Measurements from ENCODE around the gene GPRC5D.

GPRC5D gene

GRCh38 chr12:12907552-12907951 is 44.4 kb downstream of the GPRC5D start:
- DNase-seq (ENCODE audit: low read depth): no peak

DNA sequence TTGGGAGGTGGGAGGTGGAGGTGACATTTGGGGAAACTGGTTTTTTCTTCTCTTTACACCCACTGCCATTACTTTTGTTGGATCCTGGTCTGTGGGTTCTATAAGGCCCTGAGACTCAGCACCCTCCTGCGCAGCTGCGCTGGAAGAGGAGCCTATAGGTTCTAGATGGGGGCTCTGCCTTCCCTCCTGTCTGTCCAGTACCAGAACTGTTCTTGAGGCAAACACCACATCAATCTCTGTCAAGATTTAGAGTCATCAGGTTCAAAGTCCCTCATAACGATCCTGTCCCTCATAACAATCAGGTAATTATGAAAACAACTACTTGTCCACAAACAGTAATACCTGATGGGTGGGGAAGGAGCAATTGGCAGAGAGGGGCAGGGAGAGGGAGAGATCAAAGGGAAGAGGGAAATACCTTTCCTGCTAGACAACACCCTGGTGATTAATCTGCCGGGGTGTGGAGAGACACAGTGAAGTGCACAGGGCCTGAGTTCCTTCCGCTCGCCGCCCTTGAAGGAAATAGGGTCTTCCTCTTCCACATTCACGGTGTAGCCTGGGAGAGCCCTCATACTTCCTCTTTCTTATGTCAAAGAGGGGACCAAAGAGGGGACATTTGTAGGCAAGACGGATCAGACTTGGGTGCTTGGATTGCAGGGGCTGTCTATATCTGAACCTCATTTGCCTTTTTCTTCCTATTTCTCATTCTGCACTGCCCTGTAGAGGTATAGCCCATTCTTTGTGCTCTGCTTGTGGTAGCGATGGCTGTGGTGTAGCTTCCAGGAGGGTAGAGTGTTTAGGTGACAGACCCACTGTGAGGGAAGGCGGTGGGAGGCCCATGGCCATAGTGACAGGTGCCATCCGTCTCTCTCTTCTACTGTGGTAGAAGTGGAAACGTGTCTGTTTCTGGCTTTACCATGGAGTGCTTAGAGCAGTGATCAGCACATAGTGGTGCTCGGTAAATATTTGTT is 48.0 kb downstream of the GPRC5D start:
- DNase-seq (ENCODE audit: low read depth): no peak

- DNase-seq (ENCODE audit: low read depth): no peak
These were observed 49.9 kb downstream of the GPRC5D start for GRCh38 chr12:12902036-12902435.

- no peak for DNase-seq (ENCODE audit: low read depth)
These were observed 50.7 kb downstream of the GPRC5D start for GRCh38 chr12:12901158-12901791.

- DNase-seq (ENCODE audit: low read depth): no peak
These were observed 51.2 kb downstream of the GPRC5D start for GRCh38 chr12:12900786-12901157.

- no peak for DNase-seq (ENCODE audit: low read depth)
These were observed 52.2 kb downstream of the GPRC5D start for GRCh38 chr12:12899530-12900380.

DNA sequence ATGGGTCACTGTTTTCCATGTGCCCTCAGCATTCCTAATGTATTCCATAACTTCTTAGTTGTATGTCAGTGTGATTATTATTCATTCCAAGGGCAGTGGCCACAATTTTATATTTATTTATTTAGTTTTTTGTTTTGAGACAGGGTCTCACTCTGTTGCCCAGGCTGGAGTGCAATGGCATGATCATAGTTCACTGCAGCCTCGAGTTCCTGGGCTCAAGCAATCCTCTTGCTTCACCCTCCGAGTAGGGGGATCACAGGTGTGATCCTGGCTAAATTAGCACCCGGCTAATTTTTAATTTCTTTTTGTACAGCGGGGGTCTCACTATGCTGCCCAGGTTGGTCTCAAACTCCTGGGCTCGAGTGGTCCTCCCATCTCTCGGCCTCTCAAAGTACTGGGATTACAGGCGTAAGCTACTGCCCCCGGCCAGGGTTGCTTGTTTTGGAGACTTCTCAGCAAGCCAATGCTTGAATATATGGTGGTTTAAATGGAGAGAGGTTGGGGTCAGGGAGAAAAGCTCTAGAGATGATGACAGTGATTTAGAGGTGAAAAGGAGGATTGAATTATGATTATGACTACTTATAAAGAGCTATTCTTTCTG is 53.0 kb downstream of the GPRC5D start:
- DNase-seq (ENCODE audit: low read depth): no peak

GRCh38 chr12:12898136-12898717 is 53.7 kb downstream of the GPRC5D start:
- no peak for DNase-seq (ENCODE audit: low read depth)

GRCh38 chr12:12897302-12897701 is 54.7 kb downstream of the GPRC5D start:
- no peak for DNase-seq (ENCODE audit: low read depth)

DNA sequence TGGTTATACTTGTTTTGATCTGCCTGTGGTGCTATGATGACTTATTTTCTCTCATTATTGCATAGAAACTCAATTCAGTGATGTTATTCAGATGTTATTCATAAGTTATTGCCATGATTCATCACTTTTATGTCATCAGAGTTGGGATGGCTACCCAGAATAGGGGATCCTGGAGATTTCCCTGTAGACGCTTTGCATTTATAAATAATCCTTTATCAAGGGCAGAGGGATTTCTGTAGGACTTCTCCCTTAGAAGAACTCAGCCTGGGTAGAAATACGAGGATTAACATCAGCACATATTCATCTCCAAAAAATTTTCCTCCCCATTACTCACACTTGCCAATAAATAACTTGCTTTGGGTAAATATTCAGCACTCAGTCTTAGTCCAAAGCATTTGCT is 55.7 kb downstream of the GPRC5D start:
- DNase-seq (ENCODE audit: low read depth): no peak

DNA sequence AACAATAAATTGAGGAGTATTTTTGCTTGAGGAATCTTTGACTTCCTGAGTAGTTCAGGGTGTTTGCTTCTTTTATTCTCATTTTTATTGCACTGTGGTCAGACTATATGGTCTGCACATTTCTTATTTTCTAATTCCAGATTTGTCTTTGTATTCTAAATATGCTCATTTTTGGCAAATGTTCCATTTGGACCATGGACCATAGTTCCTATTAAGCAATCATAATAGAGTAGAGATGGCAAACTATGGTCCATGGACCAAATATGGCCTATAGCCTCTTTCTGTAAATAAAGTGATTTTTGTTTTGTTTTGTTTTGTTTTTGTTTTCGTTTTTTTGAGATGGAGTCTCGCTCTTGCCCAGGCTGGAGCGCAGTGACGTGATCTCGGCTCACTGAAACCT is 58.5 kb downstream of the GPRC5D start:
- no peak for DNase-seq (ENCODE audit: low read depth)

DNA sequence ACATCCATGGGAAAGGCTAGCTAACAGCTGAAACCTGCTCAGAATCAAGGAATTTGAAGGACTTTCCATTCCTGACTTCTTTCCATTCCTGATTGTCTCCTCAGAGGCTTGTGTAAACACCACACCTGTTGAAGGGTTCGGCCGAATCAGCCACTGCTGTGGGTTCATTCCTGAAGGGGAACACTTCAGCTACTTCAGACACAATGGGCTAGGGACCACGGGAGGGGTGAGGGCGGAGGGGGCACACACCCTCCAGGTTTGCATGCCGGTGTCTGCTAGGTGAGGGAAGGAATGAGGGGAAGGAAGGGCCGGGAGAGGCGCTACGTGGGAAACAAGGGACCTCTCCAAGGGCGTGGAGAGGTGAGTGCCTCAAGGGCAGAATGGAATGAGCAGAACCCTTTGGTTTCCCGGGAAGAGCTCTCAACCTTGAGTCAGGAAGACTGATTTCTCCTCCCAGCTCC is 59.3 kb downstream of the GPRC5D start:
- DNase-seq (ENCODE audit: low read depth): no peak

- no peak for DNase-seq (ENCODE audit: low read depth)
These were observed 60.1 kb downstream of the GPRC5D start for GRCh38 chr12:12891881-12892355.

GRCh38 chr12:12891080-12891880 is 60.7 kb downstream of the GPRC5D start, which contains the start of gene GPRC5A:
GPRC5A (plus strand) TSS chr12:12891562; CDS start chr12:12908250, 16,688 bp downstream.
- DNase-seq (ENCODE audit: low read depth): peak; percentile 7

All from stimulated activated CD4-positive, alpha-beta T cell treated with anti-CD3 and anti-CD28 coated beads, Interleukin-2, amount 100 ng/mL, for 4 hours (primary cell).